HepG2 (cell line): ENCODE results near the gene SLC50A1. TPM values are rescaled to one million over a fixed set of nuclear protein-coding genes. Genes with fewer than 3 reads are reported as not detected.

ENCODE experiments used
- ATAC-seq: fragments of 200-7000 bp; cut with Tn5 transposase; 3 replicates; pipeline ENCODE4 v1.9.1; 2020; ENCODE audit warnings: mild to moderate bottlenecking, moderate library complexity
- BruUV-seq: library from RNA; stranded (reverse); fragments of 400-500 nt; replicated peaks from 2 replicates; lab custom pipeline; 2021; lab: Mats Ljungman, UMichigan
- CTCF ChIA-PET: fragments of 300-600 bp; formaldehyde crosslinking; extraction: SDS; loops from one replicate; lab custom pipeline; 2021; ENCODE audit warnings: low total read pairs, inconsistent platforms, low intra/inter-chr PET ratio; lab: Yijun Ruan, JAX
- POLR2A ChIA-PET: fragments of 350-600 bp; sonication (Branson Sonifier 250); formaldehyde crosslinking; loops from one replicate; lab custom pipeline; 2020; ENCODE audit warnings: antibody characterized with exemption, inconsistent platforms; lab: Yijun Ruan, JAX
- DNase-seq: peaks from one replicate; pipeline ENCODE4 v3.0.0-alpha.2; 2015; ENCODE audit warnings: low spot score
- FAIRE-seq: peaks from 3 replicates; lab custom pipeline; 2011; peaks lifted over from hg19 to GRCh38; lab: Jason Lieb, UNC
- H2AFZ ChIP-seq: one replicate; pipeline ENCODE4 v1.6.1; 2011; ENCODE audit warnings: low read length, inconsistent platforms
- H3K27ac ChIP-seq: fragments of 300-600 bp; 3 replicates; pipeline ENCODE4 v1.8.0; 2011; ENCODE audit warnings: mixed run types, mild to moderate bottlenecking, mixed read lengths, low read length, inconsistent platforms; ENCODE audit not compliant: insufficient read depth; ENCODE audit errors: extremely low read length
- H3K27me3 ChIP-seq, 2 experiments: fragments of 200-600 bp in 1 of 2; 2 replicates in 1 of 2; 3 replicates in 1 of 2; pipeline versions ENCODE4 v1.6.0 to v1.8.0; 2011; ENCODE audit warnings: low read length in 2 of 2, mild to moderate bottlenecking in 2 of 2, moderate library complexity in 2 of 2, inconsistent platforms in 1 of 2; ENCODE audit not compliant: insufficient read depth in 2 of 2, control insufficient read depth in 1 of 2
- H3K36me3 ChIP-seq, 2 experiments: fragments of 200-600 bp in 1 of 2; replicated peaks in 1 of 2; 2 replicates in 1 of 2; 3 replicates in 1 of 2; pipeline versions ENCODE4 v1.5.1 to v1.8.0; 2011; ENCODE audit warnings: low read length in 2 of 2, inconsistent platforms in 1 of 2; ENCODE audit not compliant: insufficient read depth in 2 of 2, control insufficient read depth in 1 of 2
- H3K4me1 ChIP-seq: 2 replicates; pipeline ENCODE4 v1.5.1; 2012; ENCODE audit warnings: low read length, inconsistent platforms; ENCODE audit not compliant: insufficient read depth
- H3K4me2 ChIP-seq: 2 replicates; pipeline ENCODE4 v1.6.0; 2011; ENCODE audit warnings: low read depth, low read length, inconsistent platforms
- H3K4me3 ChIP-seq, 3 experiments: fragments of 200-600 bp in 1 of 3; sonication (generic), shearing (Covaris generic) in 1 of 3; replicated peaks in 1 of 3; 2 replicates each; pipeline ENCODE4 v1.5.1; 2011 to 2016; ENCODE audit warnings: low read length in 3 of 3, inconsistent platforms in 2 of 3, low read depth in 2 of 3, mild to moderate bottlenecking in 2 of 3, control low read depth in 1 of 3, mixed read lengths in 1 of 3; ENCODE audit not compliant: insufficient read depth in 1 of 3
- H3K79me2 ChIP-seq: one replicate; pipeline ENCODE4 v1.6.1; 2011; ENCODE audit warnings: low read length, inconsistent platforms; ENCODE audit not compliant: insufficient read depth
- H3K9ac ChIP-seq: 2 replicates; pipeline ENCODE4 v1.6.0; 2011; ENCODE audit warnings: mild to moderate bottlenecking, low read depth, low read length, inconsistent platforms; ENCODE audit not compliant: insufficient read depth
- H3K9me3 ChIP-seq: 2 replicates; pipeline ENCODE4 v1.5.1; 2012; ENCODE audit warnings: mild to moderate bottlenecking, low read length
- H4K20me1 ChIP-seq: 2 replicates; pipeline ENCODE4 v1.6.0; 2011; ENCODE audit warnings: inconsistent platforms, mild to moderate bottlenecking, low read length, moderate library complexity; ENCODE audit not compliant: insufficient read depth
- FOXA1 ChIP-seq, 2 experiments: fragments of 450-650 bp in 1 of 2; sonication (generic) in 1 of 2; formaldehyde crosslinking in 1 of 2; IDR thresholded peaks; 2 replicates each; pipeline versions ENCODE4 v1.4.0 to v1.6.1; 2016 to 2020; ENCODE audit warnings: missing genetic modification reagents in 1 of 2
- HOXD1 ChIP-seq: sonication (generic); formaldehyde crosslinking; IDR thresholded peaks from 2 replicates; pipeline ENCODE4 v1.5.0; 2020; ENCODE audit warnings: missing genetic modification reagents
- IKZF4 ChIP-seq: sonication (generic); formaldehyde crosslinking; IDR thresholded peaks from 2 replicates; pipeline ENCODE4 v1.5.1; 2020; ENCODE audit warnings: borderline replicate concordance, mild to moderate bottlenecking, low read depth, missing genetic modification reagents; ENCODE audit errors: not compliant biosample characterization
- MBNL3 ChIP-seq: fragments of 250-450 bp; sonication (Bioruptor Pico); conservative IDR thresholded peaks from 2 replicates; pipeline ENCODE4 v1.8.0; 2022; ENCODE audit warnings: mild to moderate bottlenecking, inconsistent platforms
- NR2C2 ChIP-seq: sonication (generic); formaldehyde crosslinking; IDR thresholded peaks from 2 replicates; pipeline ENCODE4 v1.4.0; 2020; ENCODE audit warnings: missing genetic modification reagents, mild to moderate bottlenecking, moderate library complexity, borderline replicate concordance
- REXO4 ChIP-seq: sonication (generic); formaldehyde crosslinking; IDR thresholded peaks from 2 replicates; pipeline ENCODE4 v1.8.0; 2022; ENCODE audit warnings: missing genetic modification reagents, mild to moderate bottlenecking, borderline replicate concordance
- SIN3A ChIP-seq: IDR thresholded peaks from 2 replicates; pipeline ENCODE4 v1.6.1; 2011; ENCODE audit warnings: low read depth, mild to moderate bottlenecking, control low read depth, low read length, borderline replicate concordance
- SP1 ChIP-seq, 2 experiments: fragments of 450-650 bp in 1 of 2; sonication (generic) in 1 of 2; formaldehyde crosslinking in 1 of 2; IDR thresholded peaks; 2 replicates each; pipeline versions ENCODE4 v1.4.0 to v1.6.1; 2016 to 2020; ENCODE audit warnings: missing genetic modification reagents in 1 of 2
- TFDP1 ChIP-seq: IDR thresholded peaks from 2 replicates; pipeline ENCODE4 v1.6.1; 2016; ENCODE audit warnings: missing compliant biosample characterization, missing genetic modification reagents, borderline replicate concordance
- ZBTB4 ChIP-seq: sonication (generic); formaldehyde crosslinking; IDR thresholded peaks from 2 replicates; pipeline ENCODE4 v1.4.0; 2020; ENCODE audit warnings: missing genetic modification reagents, mild to moderate bottlenecking, borderline replicate concordance
- ZKSCAN5 ChIP-seq: sonication (generic); formaldehyde crosslinking; IDR thresholded peaks from 2 replicates; pipeline ENCODE4 v1.5.1; 2020; ENCODE audit warnings: mild to moderate bottlenecking, missing genetic modification reagents
- ZNF329 ChIP-seq: sonication (generic); formaldehyde crosslinking; IDR thresholded peaks from 2 replicates; pipeline ENCODE4 v1.9.0; 2021; ENCODE audit warnings: low read depth, mild to moderate bottlenecking, missing genetic modification reagents
- ZNF550 ChIP-seq: sonication (generic); formaldehyde crosslinking; IDR thresholded peaks from 2 replicates; pipeline ENCODE4 v1.4.0; 2020; ENCODE audit warnings: mild to moderate bottlenecking, missing genetic modification reagents, borderline replicate concordance
- ZNF607 ChIP-seq: sonication (generic); formaldehyde crosslinking; IDR thresholded peaks from 2 replicates; pipeline ENCODE4 v1.5.1; 2020; ENCODE audit warnings: missing genetic modification reagents, mild to moderate bottlenecking, borderline replicate concordance
- ZNF761 ChIP-seq: sonication (generic); formaldehyde crosslinking; conservative IDR thresholded peaks from 2 replicates; pipeline ENCODE4 v1.4.0; 2020; ENCODE audit warnings: mild to moderate bottlenecking, missing genetic modification reagents
- ZSCAN12 ChIP-seq: sonication (generic); formaldehyde crosslinking; IDR thresholded peaks from 2 replicates; pipeline ENCODE4 v1.9.0; 2021; ENCODE audit warnings: mild to moderate bottlenecking, missing genetic modification reagents
- WGBS: methylation state at CpG from one replicate; pipeline ENCODE4 v1.1.6; 2017; ENCODE audit warnings: low lambda C conversion rate; 5-methylcytosine and 5-hydroxymethylcytosine counted together
- in situ Hi-C: cut with HindIII; loops from 2 replicates; pipeline ENCODE4 v1.10.0; 2017; ENCODE audit warnings: low pct_unique_long_range_greater_than_20kb; ENCODE audit not compliant: extremely low pct_ligation_motif_present
- intact Hi-C: fragments of 100-400 bp; cut with micrococcal nuclease; formaldehyde crosslinking; loops from one replicate; pipeline ENCODE4 v1.10.0; 2022; ENCODE audit not compliant: unreplicated experiment
- polyA plus RNA-seq, 8 experiments: library from polyadenylated mRNA; depleted of rRNA in 3 of 8; stranded (reverse) in 7 of 8; unstranded in 1 of 8; fragments of >200 nt; fragmentation: Illumina TruSeq in 4 of 8; extraction: Trizol in 4 of 8; gene quantifications; 2 replicates each; pipeline versions ENCODE4 v1.2.1 to v1.2.3, GENCODE V29; 2011 to 2016; ENCODE audit warnings: low read depth in 4 of 8, missing spikeins in 1 of 8, mixed read lengths in 1 of 8; ENCODE audit not compliant: insufficient read depth in 1 of 8
- total RNA-seq, 5 experiments: library from RNA; depleted of rRNA; stranded (reverse); fragments of >200 nt; fragmentation: Illumina TruSeq; extraction: Trizol; gene quantifications; 2 replicates each; pipeline ENCODE4 v1.2.3, GENCODE V29; 2016; ENCODE audit warnings: low read depth in 1 of 5

SLC50A1 gene
- total and polyA plus RNA-seq, 2 of the 13 experiments (the other 11 are each of a cell fraction or from before 2014, with no cell fraction given), result 22.5 to 46.8 TPM

GRCh38 chr1:155104605-155105534 is 30.8 kb upstream of the SLC50A1 start (continued):
- TF ChIP-seq SIN3A (no peak), ZNF550 (CRISPR knock-in tag) (no peak), ZNF761 (CRISPR knock-in tag) (no peak), MBNL3 (no peak), ZNF329 (CRISPR knock-in tag) (no peak), REXO4 (CRISPR knock-in tag) (no peak), IKZF4 (CRISPR knock-in tag) (no peak)

- BruUV-seq, result no TSS peak
- DNase-seq (no peak), FAIRE-seq (peak; percentile 56), ATAC-seq (peak; percentile 18; the same call in 2 of the 3 replicates)
- Histone ChIP-seq H3K79me2 (no peaks in the 10 kb centered on the region), H3K9me3 (no peaks in the 10 kb centered on the region), H3K27ac (peak overlapping the region; percentile 23), H3K4me3 (no peak overlapping the region; a peak in 1 of 6 replicates), H3K9ac (no peak overlapping the region), H4K20me1 (no peaks in the 10 kb centered on the region), H3K4me1 (peaks cover 70% of the 10 kb centered on the region), H3K27me3 (no peaks in the 10 kb centered on the region), H3K36me3 (no peaks in the 10 kb centered on the region), H2AFZ (no peak overlapping the region), H3K4me2 (peak overlapping the region; percentile 83)
- WGBS, result 2% methylated on average over 7 of the region's 7 CpGs
- intact Hi-C loops, result loop anchor here (2.0 kb wide), 1 partner anchor 21 kb away; the partner anchor contains the start of gene EFNA1
- CTCF ChIA-PET, result no interaction called here
- POLR2A ChIA-PET, result interaction anchor here (0.7 to 4.7 kb wide), 3 partner anchors 14 to 22 kb away, joined by 3 to 32 read pairs (median 8); partner anchors contain the start of gene EFNA1
- in situ Hi-C loops, result no loop called here
- TF ChIP-seq NR2C2 (CRISPR knock-in tag) (no peak), HOXD1 (CRISPR knock-in tag) (no peak), ZKSCAN5 (CRISPR knock-in tag) (no peak), ZSCAN12 (CRISPR knock-in tag) (no peak), TFDP1 (CRISPR knock-in tag) (0 out of 2 replicates have a peak, but pooled peaks have one; percentile 14), ZNF607 (CRISPR knock-in tag) (no peak), ZBTB4 (CRISPR knock-in tag) (no peak), FOXA1 (IDR thresholded peaks at IDR 0.05) (no peak), FOXA1 (CRISPR knock-in tag; IDR thresholded peaks at IDR 0.05) (peak; percentile 14; the same call in 1 of the 2 replicates), SP1 (IDR thresholded peaks at IDR 0.05) (no peak), SP1 (CRISPR knock-in tag; IDR thresholded peaks at IDR 0.05) (no peak)
These were observed 30.0 kb upstream of the SLC50A1 start for GRCh38 chr1:155105604-155106011.
